HUDEP-2 (cell line): ENCODE data around the gene ARHGAP21.

Experiments
- DNase-seq, 76 experiments: peaks; one replicate each; lab custom pipeline; 2025; ENCODE audit not compliant: unreplicated experiment in 76 of 76; lab: John Stamatoyannopoulos, UW

Gene ARHGAP21

DNA sequence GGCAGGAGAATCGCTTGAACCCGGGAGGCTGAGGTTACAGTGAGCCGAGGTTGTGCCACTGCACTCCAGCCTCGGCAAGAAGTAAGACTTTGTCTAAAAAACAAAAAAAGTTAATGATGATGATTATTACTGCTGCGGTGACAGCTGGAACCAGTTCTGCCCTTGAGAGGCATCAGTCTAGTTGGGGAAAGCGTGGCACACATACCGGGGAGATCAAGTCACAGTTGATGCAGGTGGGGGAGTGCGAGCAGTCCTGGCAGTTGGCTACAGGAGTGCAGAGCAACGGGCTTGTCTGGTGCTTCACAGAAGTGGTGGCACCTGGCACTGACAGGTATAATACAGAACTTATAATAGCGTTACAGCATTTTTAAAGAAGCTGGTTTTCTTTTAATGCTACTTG lies 173.0 kb downstream of the ARHGAP21 start:
- DNase-seq, result no peak

DNA sequence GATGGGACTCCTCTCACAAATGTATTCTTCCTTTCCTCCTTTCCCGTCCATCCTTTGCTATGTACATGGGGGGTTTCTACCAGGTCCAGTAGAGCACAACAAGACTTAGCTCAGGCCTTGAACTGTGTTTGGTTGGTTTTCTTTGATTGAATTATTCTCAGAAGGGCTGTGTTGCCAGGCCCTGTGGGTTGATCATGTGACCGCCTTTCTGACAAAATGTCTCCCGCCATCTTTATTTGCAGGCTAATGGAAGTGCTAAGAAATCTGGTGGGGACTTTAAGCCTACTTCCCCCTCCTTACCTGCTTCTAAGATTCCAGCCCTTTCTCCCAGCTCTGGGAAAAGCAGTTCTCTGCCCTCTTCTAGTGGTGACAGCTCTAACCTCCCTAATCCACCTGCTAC lies 178.1 kb downstream of the ARHGAP21 start:
- no peak for DNase-seq

DNA sequence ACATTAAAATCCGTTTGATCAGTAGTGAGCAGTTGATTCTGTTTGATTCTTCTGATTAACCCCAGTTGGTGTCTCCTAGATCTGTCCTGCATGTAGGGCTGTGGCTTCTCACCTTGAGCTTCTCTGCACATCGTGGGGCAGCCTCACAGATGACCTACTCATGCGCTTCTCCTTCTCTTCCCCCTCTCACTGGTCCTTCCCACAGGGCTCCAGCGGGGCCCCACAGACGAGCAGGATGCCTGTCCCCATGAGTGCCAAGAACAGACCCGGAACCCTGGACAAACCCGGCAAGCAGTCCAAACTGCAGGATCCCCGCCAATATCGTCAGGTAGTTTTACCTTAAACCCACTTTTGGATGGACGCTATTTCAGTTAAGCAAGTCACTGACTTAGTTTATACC lies 178.9 kb downstream of the ARHGAP21 start:
- DNase-seq, result no peak

DNA sequence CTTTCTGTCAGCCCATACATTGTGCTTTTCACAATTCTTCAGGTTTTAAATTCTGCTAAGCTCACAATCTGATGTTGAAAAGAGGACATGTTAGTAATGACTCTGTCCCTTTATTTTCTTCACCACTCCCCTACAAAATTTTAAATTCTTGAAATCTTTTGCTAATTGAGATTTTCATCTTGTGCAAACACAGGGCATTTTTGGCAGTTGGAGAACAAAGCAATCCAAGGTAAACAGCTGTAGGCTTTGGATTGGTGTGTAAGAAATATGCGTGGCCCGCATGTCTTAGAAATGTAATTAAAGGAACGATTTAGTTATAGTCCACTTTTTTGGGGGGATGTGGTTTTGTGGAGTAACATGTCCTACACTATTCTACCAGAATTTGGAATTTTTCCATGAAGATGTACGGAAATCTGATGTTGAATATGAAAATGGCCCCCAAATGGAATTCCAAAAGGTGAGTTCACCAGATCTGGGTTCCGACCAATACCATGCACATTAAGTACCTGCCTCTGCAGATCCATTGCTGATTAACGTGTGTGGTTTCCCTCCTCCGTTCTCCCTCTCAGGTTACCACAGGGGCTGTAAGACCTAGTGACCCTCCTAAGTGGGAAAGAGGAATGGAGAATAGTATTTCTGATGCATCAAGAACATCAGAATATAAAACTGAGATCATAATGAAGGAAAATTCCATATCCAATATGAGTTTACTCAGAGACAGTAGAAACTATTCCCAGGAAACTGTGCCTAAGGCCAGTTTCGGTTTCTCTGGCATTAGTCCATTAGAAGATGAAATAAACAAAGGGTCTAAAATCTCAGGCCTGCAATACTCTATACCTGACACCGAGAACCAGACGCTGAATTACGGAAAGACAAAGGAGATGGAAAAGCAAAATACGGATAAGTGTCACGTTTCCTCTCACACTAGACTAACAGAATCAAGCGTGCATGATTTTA lies 181.1 kb downstream of the ARHGAP21 start:
- no peak for DNase-seq

DNA sequence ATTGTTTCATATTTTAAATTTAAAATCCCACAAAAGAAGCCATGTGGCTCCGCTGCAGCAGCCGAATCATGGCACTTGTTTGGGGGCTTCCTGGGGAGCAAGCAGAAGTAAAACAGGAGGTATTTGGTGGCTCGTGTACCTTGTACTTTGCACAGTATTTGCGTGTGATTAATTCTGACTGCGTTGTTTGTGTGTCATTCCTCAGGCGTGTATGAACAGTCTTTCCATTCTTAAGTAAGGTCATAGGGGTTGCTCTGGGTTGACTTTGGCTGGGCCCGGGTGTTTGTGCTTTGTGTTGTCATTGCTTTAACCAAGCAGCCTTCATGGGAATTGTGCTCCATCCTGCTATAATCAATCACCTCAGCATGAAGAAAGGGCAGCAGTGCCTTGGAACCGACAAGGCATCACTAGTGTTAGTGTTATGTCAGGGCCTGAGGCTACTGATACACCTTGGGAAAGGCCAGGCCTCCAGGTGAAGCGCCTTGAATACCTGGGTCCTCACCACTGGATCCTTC lies 182.4 kb downstream of the ARHGAP21 start:
- DNase-seq, result no peak

DNA sequence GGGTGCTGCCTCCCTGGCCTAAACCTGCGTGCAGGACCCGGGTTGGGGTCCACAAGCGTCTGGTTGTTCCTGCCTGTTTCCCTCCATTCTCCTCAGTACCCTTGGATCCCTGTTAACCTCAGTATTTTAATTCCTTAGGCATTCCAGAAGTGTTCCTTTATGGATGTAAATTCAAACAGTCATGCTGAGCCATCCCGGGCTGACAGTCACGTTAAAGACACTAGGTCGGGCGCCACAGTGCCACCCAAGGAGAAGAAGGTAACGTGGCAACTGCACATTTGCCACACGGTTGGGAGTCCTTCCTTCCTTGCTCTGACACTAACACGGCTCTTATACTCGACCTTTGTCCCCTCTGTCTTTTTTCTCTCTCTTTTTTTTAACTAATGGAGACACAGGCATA lies 187.1 kb downstream of the ARHGAP21 start:
- no peak for DNase-seq

DNA sequence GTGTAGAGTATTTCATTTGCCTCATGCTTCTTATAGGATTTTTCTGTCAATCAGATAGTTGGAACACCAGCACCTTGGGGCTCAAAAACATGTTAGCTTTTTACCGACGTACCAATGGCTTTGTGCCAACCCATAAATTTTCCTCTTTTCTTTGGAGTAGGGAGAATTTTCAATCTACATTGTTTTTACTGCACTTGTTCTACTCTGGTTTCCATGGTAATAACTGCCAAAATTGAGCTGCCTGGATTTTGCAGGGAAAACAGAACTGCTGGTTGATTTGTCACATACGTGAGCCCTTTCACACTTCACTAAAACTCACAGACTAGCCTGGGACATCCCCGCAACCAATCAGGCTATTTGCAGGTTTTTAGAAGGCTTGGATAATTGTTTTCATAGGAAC lies 189.7 kb downstream of the ARHGAP21 start:
- DNase-seq, result no peak
